GM12878 (cell line): ENCODE results near the gene SCGB3A1.

Source experiments
- CREM ChIP-seq: IDR thresholded peaks from 2 replicates; pipeline ENCODE4 v1.6.1; 2014; ENCODE audit warnings: antibody characterized with exemption, low read depth
- ETV6 ChIP-seq, 2 experiments: fragments of 450-650 bp in 1 of 2; IDR thresholded peaks in 1 of 2; conservative IDR thresholded peaks in 1 of 2; 2 replicates each; pipeline ENCODE4 v1.6.1; 2014; ENCODE audit warnings: antibody characterized with exemption in 1 of 2, borderline replicate concordance in 1 of 2, low read depth in 1 of 2, mild to moderate bottlenecking in 1 of 2, moderate library complexity in 1 of 2
- EZH2 ChIP-seq: IDR thresholded peaks from 2 replicates; pipeline ENCODE4 v1.6.1; 2012; ENCODE audit warnings: low read depth, mild to moderate bottlenecking, control low read depth, inconsistent platforms, low read length, borderline replicate concordance; ENCODE audit not compliant: control insufficient read depth
- FOS ChIP-seq: IDR thresholded peaks from 3 replicates; pipeline ENCODE4 v1.6.1; 2011; ENCODE audit warnings: borderline replicate concordance; ENCODE audit not compliant: insufficient read length; ENCODE audit errors: extremely low read depth
- RELA ChIP-seq: fragments of 450-650 bp; IDR thresholded peaks from 2 replicates; pipeline ENCODE4 v1.8.0; 2014; ENCODE audit warnings: borderline replicate concordance; ENCODE audit not compliant: partially characterized antibody
- TBL1XR1 ChIP-seq: IDR thresholded peaks from 2 replicates; pipeline ENCODE4 v1.6.1; 2012; ENCODE audit warnings: low read depth, low read length, improper control_type of control experiment
- TCF3 ChIP-seq: IDR thresholded peaks from 2 replicates; pipeline ENCODE4 v1.6.1; 2012; ENCODE audit warnings: low read depth, mild to moderate bottlenecking, low read length, borderline replicate concordance; ENCODE audit not compliant: insufficient read depth
- YY1 ChIP-seq: IDR thresholded peaks from 2 replicates; pipeline ENCODE4 v1.6.1; 2011; ENCODE audit warnings: low read depth, mild to moderate bottlenecking, low read length
- ZNF24 ChIP-seq: fragments of 450-650 bp; IDR thresholded peaks from 2 replicates; pipeline ENCODE4 v1.6.1; 2017; ENCODE audit warnings: antibody characterized with exemption, mild to moderate bottlenecking
- ZNF622 ChIP-seq: fragments of 450-650 bp; IDR thresholded peaks from 2 replicates; pipeline ENCODE4 v1.6.1; 2017; ENCODE audit warnings: mild to moderate bottlenecking, inconsistent platforms

DNA sequence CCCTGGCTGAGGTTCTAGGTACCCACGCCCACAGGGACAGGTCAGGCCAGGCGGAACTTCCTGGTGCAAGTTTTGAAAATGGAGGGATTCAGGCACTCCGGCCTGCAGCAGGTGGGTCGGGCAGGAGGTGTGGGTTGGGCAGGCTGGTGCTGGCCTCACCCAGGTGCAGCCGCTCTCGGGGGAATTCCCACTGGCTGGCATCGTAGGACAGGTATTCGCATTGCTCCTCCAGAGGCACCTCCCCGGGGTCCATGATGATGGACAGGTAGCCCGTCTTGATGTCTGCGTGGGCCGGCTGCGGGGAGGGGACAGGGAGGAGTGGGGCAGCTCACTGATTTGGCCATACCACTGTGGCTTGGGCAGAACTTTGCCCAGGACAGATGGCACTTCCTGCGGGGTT lies 28.7 kb upstream of the SCGB3A1 start:
- TF ChIP-seq ETV6 (conservative IDR thresholded peaks at IDR 0.05 in 1 of 2, IDR thresholded peaks at IDR 0.05 in 1 of 2; ENCODE audit: borderline replicate concordance in 1 of 2, low read depth in 1 of 2) (no peak), TCF3 (no peak), EZH2 (no peak), YY1 (no peak), TBL1XR1 (no peak), ZNF24 (no peak), ZNF622 (no peak), FOS (no peak), CREM (no peak), RELA (no peak)
